ENCODE measurements around the gene CDH12.

GRCh38 chr5:21823076-21823574, 1030.0 kb downstream of the CDH12 start:
- TF ChIP-seq POLR2AphosphoS5 (IDR thresholded peaks at IDR 0.05) (no peak), CTCF (IDR thresholded peaks at IDR 0.05) (no peak)
